ENCODE results near the gene ACER3. TPM values are rescaled to one million over a fixed set of nuclear protein-coding genes. Genes with fewer than 3 reads are reported as not detected.

ACER3 gene
- total RNA-seq, 1 donor from 2014 or later, result 12.4 TPM

GRCh38 chr11:76916712-76917111 is 56.0 kb downstream of the ACER3 start:
- DNase-seq (ENCODE audit: low read depth) (no peak), FAIRE-seq (no peak)
- no peak overlapping the region for H3K4me3 ChIP-seq (ENCODE audit: low read depth, low read length)
- TF ChIP-seq CTCF (IDR thresholded peaks at IDR 0.05; ENCODE audit: insufficient read depth, low read length, severe bottlenecking), result no peak
- no peaks in the 10 kb centered on the region for H3K27me3 ChIP-seq (ENCODE audit: control insufficient read depth, insufficient read depth, low read length)
- H3K36me3 ChIP-seq (ENCODE audit: control insufficient read depth, insufficient read depth, low read length), result no peaks in the 10 kb centered on the region

- Histone ChIP-seq H3K27me3 (ENCODE audit: control insufficient read depth, insufficient read depth, low read length) (no peaks in the 10 kb centered on the region), H3K36me3 (ENCODE audit: control insufficient read depth, insufficient read depth, low read length) (no peaks in the 10 kb centered on the region), H3K4me3 (ENCODE audit: low read depth, low read length) (no peak overlapping the region)
- peak; percentile 73 for TF ChIP-seq CTCF (IDR thresholded peaks at IDR 0.05; ENCODE audit: insufficient read depth, low read length, severe bottlenecking)
- no peak for FAIRE-seq
- peak; percentile 65 for DNase-seq (ENCODE audit: low read depth)
These were observed 58.2 kb downstream of the ACER3 start for GRCh38 chr11:76918941-76919386.

- no peaks in the 10 kb centered on the region for H3K27me3 ChIP-seq (ENCODE audit: control insufficient read depth, insufficient read depth, low read length)
- no peak overlapping the region for H3K4me3 ChIP-seq (ENCODE audit: low read depth, low read length)
- no peak for FAIRE-seq
- TF ChIP-seq CTCF (IDR thresholded peaks at IDR 0.05; ENCODE audit: insufficient read depth, low read length, severe bottlenecking), result no peak
- DNase-seq (ENCODE audit: low read depth), result no peak
- no peaks in the 10 kb centered on the region for H3K36me3 ChIP-seq (ENCODE audit: control insufficient read depth, insufficient read depth, low read length)
These were observed 58.7 kb downstream of the ACER3 start for GRCh38 chr11:76919467-76919866.

- Histone ChIP-seq H3K36me3 (ENCODE audit: control insufficient read depth, insufficient read depth, low read length) (no peaks in the 10 kb centered on the region), H3K27me3 (ENCODE audit: control insufficient read depth, insufficient read depth, low read length) (no peaks in the 10 kb centered on the region), H3K4me3 (ENCODE audit: low read depth, low read length) (no peak overlapping the region)
- FAIRE-seq (no peak), DNase-seq (ENCODE audit: low read depth) (peak; percentile 76)
- TF ChIP-seq CTCF (IDR thresholded peaks at IDR 0.05; ENCODE audit: insufficient read depth, low read length, severe bottlenecking), result peak; percentile 82
These were observed 59.4 kb downstream of the ACER3 start for GRCh38 chr11:76919887-76920746.

GRCh38 chr11:76927160-76927559 is 66.4 kb downstream of the ACER3 start:
- DNase-seq (ENCODE audit: low read depth), result no peak
- Histone ChIP-seq H3K27me3 (ENCODE audit: control insufficient read depth, insufficient read depth, low read length) (no peaks in the 10 kb centered on the region), H3K4me3 (ENCODE audit: low read depth, low read length) (no peak overlapping the region), H3K36me3 (ENCODE audit: control insufficient read depth, insufficient read depth, low read length) (no peaks in the 10 kb centered on the region)
- FAIRE-seq, result no peak
- TF ChIP-seq CTCF (IDR thresholded peaks at IDR 0.05; ENCODE audit: insufficient read depth, low read length, severe bottlenecking), result no peak

Measured in bronchial epithelial cell (primary cell).